IPS-18c (cell line): ENCODE data around the gene BLID.

Source experiments
- H3K4me3 ChIP-seq: 2 replicates; pipeline ENCODE4 v1.7.0; 2013; ENCODE audit warnings: low read depth, mild to moderate bottlenecking, low read length, moderate library complexity; ENCODE audit not compliant: insufficient read depth
- H3K9me3 ChIP-seq: one replicate; pipeline ENCODE4 v1.6.1; 2013; ENCODE audit warnings: mild to moderate bottlenecking, low read length, moderate library complexity; ENCODE audit not compliant: control insufficient read depth, insufficient read depth

Gene BLID

DNA sequence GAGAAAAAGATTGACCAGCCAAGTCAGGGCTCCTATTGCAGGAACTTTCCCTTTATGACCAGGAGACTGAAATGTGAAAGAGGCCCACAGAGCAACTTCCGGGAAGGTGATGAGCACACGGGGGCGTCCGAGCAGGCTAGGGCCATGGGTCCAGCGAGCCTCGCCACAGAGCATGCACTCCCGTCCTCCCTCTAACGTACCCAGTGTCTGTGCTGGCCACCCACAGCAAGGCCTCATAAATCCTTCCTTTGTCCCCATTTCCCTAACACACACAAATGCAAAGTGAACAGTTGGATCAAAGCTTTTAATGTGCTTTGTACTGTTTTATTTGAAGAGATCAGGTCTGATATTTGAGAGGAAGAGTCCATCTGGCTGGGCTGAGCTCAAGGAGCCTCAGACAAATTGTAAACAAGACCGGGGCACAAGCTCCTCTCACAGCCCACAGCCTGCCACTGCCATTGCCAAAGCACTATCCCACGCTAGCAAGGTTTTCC is 44.3 kb downstream of the BLID start:
- Histone ChIP-seq H3K9me3 (no peaks in the 10 kb centered on the region), H3K4me3 (no peak overlapping the region)

DNA sequence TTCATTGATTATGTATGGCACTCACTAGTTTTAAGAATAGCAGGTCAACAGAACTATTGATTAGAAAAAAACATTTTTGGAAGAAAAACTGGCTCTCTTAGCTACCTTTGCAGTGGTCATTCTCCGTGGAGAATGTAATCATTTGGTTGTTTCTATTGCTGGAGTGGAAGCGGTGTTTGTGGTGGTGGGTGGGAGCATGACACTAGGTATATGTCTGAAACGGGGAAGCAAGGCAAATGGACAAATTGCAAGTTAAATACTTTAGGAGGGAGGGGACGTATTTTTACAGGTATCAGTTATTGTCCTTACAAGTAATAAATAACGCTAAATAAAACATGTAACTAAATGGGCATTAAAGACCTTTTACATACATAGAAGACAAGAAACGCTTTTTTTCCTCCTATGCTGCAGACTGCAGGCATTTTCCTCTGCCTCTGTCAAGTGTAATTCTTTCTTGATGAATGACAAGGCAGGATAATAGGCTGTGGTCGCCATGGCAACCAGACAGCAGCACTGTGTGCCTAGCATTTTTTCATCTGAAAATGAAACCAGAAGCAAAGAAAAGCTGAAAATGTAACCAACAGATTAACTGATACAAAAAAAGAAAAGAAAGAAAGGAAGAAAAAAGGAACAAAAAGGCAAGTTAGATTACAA is 46.2 kb downstream of the BLID start:
- no peaks in the 10 kb centered on the region for H3K9me3 ChIP-seq
- no peak overlapping the region for H3K4me3 ChIP-seq

DNA sequence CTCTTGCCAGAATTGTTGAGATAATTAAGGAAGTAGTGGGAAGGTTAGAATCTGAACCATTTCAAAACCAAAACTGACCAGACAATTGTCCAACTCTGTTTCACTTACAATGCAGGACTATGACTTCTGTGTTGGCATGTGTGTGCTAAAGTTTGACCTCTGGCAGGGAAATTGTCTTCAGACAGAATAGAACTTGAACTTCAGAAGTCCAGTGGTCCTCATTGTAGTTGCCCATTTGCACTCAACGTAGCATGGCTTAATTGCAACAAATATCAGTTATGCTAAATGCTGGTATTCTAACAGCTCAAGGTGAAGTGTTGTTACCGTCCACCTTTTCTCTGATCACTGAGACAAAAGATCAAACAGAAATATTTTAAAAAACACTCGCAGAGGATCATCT is 47.2 kb downstream of the BLID start:
- Histone ChIP-seq H3K4me3 (no peak overlapping the region), H3K9me3 (no peaks in the 10 kb centered on the region)

DNA sequence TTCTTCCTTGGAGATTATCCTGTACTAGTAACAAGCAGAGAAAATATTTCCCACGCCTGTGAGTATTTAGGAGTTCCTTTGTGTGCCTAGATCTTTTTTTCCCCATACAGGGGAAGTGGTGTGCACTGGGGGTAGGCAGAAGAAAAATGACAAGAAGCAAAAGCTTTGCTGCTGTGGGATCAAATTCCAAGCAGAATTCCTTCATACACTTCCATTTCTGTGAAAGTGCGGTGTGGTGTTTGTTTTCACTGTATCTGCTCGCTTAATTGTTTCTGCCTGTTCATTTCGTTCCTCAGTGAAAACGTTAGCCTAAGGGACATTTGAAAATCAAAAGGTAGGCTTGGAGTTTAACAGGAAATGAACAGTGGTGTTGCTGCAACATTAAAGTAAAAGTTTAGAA is 47.9 kb downstream of the BLID start:
- H3K9me3 ChIP-seq: no peaks in the 10 kb centered on the region
- no peak overlapping the region for H3K4me3 ChIP-seq
